HepG2 (cell line): ENCODE measurements around the gene PALM3. TPM values are rescaled to one million over a fixed set of nuclear protein-coding genes. Genes with fewer than 3 reads are reported as not detected.

Experiments
- ARID3A ChIP-seq: IDR thresholded peaks from 2 replicates; pipeline ENCODE4 v1.6.1; 2012; ENCODE audit warnings: low read depth, low read length, improper control_type of control experiment
- BHLHE40 ChIP-seq: IDR thresholded peaks from 2 replicates; pipeline ENCODE4 v1.6.1; 2011; ENCODE audit warnings: low read length, improper control_type of control experiment
- CBFB ChIP-seq: sonication (generic); formaldehyde crosslinking; IDR thresholded peaks from 2 replicates; pipeline ENCODE4 v1.4.0; 2020; ENCODE audit warnings: missing genetic modification reagents
- CBX5 ChIP-seq: sonication (generic); formaldehyde crosslinking; IDR thresholded peaks from 2 replicates; pipeline ENCODE4 v1.4.0; 2020; ENCODE audit warnings: missing genetic modification reagents, borderline replicate concordance
- GABPA ChIP-seq, 2 experiments: IDR thresholded peaks; 2 replicates each; pipeline ENCODE4 v1.6.1; 2011 to 2016; ENCODE audit warnings: low read depth in 2 of 2, low read length in 1 of 2, missing biosample characterization in 1 of 2, missing genetic modification characterization in 1 of 2
- HOXA3 ChIP-seq: sonication (generic); formaldehyde crosslinking; IDR thresholded peaks from 2 replicates; pipeline ENCODE4 v1.5.0; 2020; ENCODE audit warnings: missing genetic modification reagents
- KMT2B ChIP-seq: IDR thresholded peaks from 2 replicates; pipeline ENCODE4 v1.6.1; 2016; ENCODE audit warnings: missing genetic modification reagents, missing compliant biosample characterization
- MTF1 ChIP-seq: sonication (generic); formaldehyde crosslinking; IDR thresholded peaks from 2 replicates; pipeline ENCODE4 v1.5.0; 2020; ENCODE audit warnings: missing genetic modification reagents
- NFAT5 ChIP-seq: sonication (generic); formaldehyde crosslinking; IDR thresholded peaks from 2 replicates; pipeline ENCODE4 v1.4.0; 2020; ENCODE audit warnings: missing genetic modification reagents
- PAXIP1 ChIP-seq: sonication (generic); formaldehyde crosslinking; conservative IDR thresholded peaks from 2 replicates; pipeline ENCODE4 v1.4.0; 2020; ENCODE audit warnings: mild to moderate bottlenecking, missing genetic modification reagents, moderate library complexity
- SMARCC2 ChIP-seq: fragments of 450-650 bp; IDR thresholded peaks from 2 replicates; pipeline ENCODE4 v1.6.1; 2017; ENCODE audit warnings: antibody characterized with exemption, mild to moderate bottlenecking
- ZBTB21 ChIP-seq: sonication (generic); formaldehyde crosslinking; IDR thresholded peaks from 2 replicates; pipeline ENCODE4 v1.4.0; 2020; ENCODE audit warnings: missing genetic modification reagents
- ZNF563 ChIP-seq: sonication (generic); formaldehyde crosslinking; IDR thresholded peaks from 2 replicates; pipeline ENCODE4 v1.8.0; 2022; ENCODE audit warnings: mild to moderate bottlenecking, moderate library complexity, missing genetic modification reagents
- ZNF574 ChIP-seq: sonication (generic); formaldehyde crosslinking; IDR thresholded peaks from 2 replicates; pipeline ENCODE4 v1.4.0; 2020; ENCODE audit warnings: missing genetic modification reagents
- ZNF616 ChIP-seq: sonication (generic); formaldehyde crosslinking; IDR thresholded peaks from 2 replicates; pipeline ENCODE4 v1.5.0; 2020; ENCODE audit warnings: low read depth, mild to moderate bottlenecking, missing genetic modification reagents
- ZNF709 ChIP-seq: sonication (generic); formaldehyde crosslinking; IDR thresholded peaks from 2 replicates; pipeline ENCODE4 v1.5.0; 2020; ENCODE audit warnings: mild to moderate bottlenecking, missing genetic modification reagents
- polyA plus RNA-seq, 8 experiments: library from polyadenylated mRNA; depleted of rRNA in 3 of 8; stranded (reverse) in 7 of 8; unstranded in 1 of 8; fragments of >200 nt; fragmentation: Illumina TruSeq in 4 of 8; extraction: Trizol in 4 of 8; gene quantifications; 2 replicates each; pipeline versions ENCODE4 v1.2.1 to v1.2.3, GENCODE V29; 2011 to 2016; ENCODE audit warnings: low read depth in 4 of 8, missing spikeins in 1 of 8, mixed read lengths in 1 of 8; ENCODE audit not compliant: insufficient read depth in 1 of 8
- total RNA-seq, 5 experiments: library from RNA; depleted of rRNA; stranded (reverse); fragments of >200 nt; fragmentation: Illumina TruSeq; extraction: Trizol; gene quantifications; 2 replicates each; pipeline ENCODE4 v1.2.3, GENCODE V29; 2016; ENCODE audit warnings: low read depth in 1 of 5

The PALM3 gene
- total and polyA plus RNA-seq, 2 of the 13 experiments (the other 11 are each of a cell fraction or from before 2014, with no cell fraction given) = 0.79 to 2.4 TPM

GRCh38 chr19:14072535-14073260, 10.8 kb upstream of the PALM3 start, which contains the start of gene MISP3 (continued):
- TF ChIP-seq ZNF574 (0 out of 2 replicates have a peak, but pooled peaks have one; percentile 5), KMT2B (CRISPR knock-in tag) (no peak), CBX5 (CRISPR knock-in tag) (no peak), ZNF563 (peak; percentile 54; the same call in 1 of the 2 replicates), HOXA3 (CRISPR knock-in tag) (no peak), MTF1 (CRISPR knock-in tag) (no peak), NFAT5 (CRISPR knock-in tag) (no peak), ZNF709 (CRISPR knock-in tag) (0 out of 2 replicates have a peak, but pooled peaks have one; percentile 55), ZNF616 (CRISPR knock-in tag) (no peak), ARID3A (no peak), BHLHE40 (peak; percentile 22; the same call in 1 of the 2 replicates), GABPA (IDR thresholded peaks at IDR 0.05; ENCODE audit: low read depth, low read length) (no peak), GABPA (CRISPR knock-in tag; IDR thresholded peaks at IDR 0.05; ENCODE audit: low read depth) (no peak), ZBTB21 (CRISPR knock-in tag) (no peak), PAXIP1 (no peak), SMARCC2 (no peak), CBFB (0 out of 2 replicates have a peak, but pooled peaks have one; percentile 20)
